OCI-LY3 (cell line): ENCODE results near the gene ZDHHC19.
"Not testable (repeated sequence)": the region's sequence is repeated elsewhere in the genome, so short reads cannot be mapped to it uniquely, and the experiment has no call there.

Source experiments
- CTCF ChIP-seq: fragments of 200-600, 300-600 bp; sonication (generic); IDR thresholded peaks from 2 replicates; pipeline ENCODE4 v1.5.1; 2014; ENCODE audit warnings: antibody characterized with exemption, low read length, low read depth
- EZH2phosphoT487 ChIP-seq: fragments of 200-600 bp; shearing (Covaris generic); IDR thresholded peaks from 2 replicates; pipeline ENCODE4 v1.6.1; 2018; ENCODE audit warnings: antibody characterized with exemption, mixed run types, low read depth

GRCh38 chr3:196209944-196210672 is 1.1 kb downstream of the ZDHHC19 start:
- not testable (repeated sequence) for TF ChIP-seq CTCF, EZH2phosphoT487
